ENCODE results near the gene MZF1.

DNA sequence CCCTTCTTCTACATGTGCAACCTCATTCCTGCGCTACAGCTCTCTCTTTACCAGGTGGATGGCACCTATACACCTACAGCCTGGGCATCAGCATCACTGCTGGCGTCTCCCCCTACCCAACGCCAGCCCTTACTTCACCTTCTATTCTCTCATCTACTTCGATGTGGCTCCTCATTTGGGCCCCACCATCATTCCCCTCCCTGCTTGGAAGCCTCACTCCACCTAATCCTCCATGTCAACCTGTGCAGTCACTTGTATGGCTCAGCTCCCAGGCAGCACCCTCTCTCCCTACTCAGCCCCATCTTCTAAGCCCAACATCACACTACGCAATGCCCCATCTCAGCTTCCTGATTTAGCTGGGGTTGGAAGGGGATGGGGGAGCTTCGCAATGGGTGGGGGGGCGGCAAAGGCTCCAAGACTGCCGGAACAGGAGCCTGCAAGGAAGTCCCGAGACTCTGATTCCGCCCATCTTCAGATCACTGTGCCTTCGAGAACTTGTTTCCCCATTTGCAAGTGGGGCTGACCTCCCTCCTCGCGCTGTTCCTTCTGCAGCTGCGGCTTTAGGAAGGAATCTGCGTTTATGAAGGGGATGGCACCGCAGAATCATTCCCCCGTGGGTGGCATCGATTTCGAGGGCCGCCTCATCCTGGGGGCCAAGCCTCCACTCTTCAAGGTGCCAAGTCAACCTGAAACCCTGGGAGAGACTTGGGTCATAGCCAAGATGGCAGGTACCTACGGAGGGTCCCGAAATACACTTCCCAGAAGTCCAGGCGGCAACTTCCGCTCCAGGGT lies 913 bp downstream of the MZF1 start:
- TF ChIP-seq, protein P1, sequence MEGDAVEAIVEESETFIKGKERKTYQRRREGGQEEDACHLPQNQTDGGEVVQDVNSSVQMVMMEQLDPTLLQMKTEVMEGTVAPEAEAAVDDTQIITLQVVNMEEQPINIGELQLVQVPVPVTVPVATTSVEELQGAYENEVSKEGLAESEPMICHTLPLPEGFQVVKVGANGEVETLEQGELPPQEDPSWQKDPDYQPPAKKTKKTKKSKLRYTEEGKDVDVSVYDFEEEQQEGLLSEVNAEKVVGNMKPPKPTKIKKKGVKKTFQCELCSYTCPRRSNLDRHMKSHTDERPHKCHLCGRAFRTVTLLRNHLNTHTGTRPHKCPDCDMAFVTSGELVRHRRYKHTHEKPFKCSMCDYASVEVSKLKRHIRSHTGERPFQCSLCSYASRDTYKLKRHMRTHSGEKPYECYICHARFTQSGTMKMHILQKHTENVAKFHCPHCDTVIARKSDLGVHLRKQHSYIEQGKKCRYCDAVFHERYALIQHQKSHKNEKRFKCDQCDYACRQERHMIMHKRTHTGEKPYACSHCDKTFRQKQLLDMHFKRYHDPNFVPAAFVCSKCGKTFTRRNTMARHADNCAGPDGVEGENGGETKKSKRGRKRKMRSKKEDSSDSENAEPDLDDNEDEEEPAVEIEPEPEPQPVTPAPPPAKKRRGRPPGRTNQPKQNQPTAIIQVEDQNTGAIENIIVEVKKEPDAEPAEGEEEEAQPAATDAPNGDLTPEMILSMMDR (IDR thresholded peaks at IDR 0.05), result no peak
- no peak for TF ChIP-seq TCF7L2 (IDR thresholded peaks at IDR 0.05; ENCODE audit: low read depth, low read length)

Data from Panc1 (cell line).